Sigmoid colon (tissue), 4 donors: ENCODE data around the gene SLC30A7.

Experiments used
- CTCF ChIP-seq, 4 experiments: fragments of 450-650 bp in 3 of 4; fragments of 200-600 bp in 1 of 4; IDR thresholded peaks; one replicate each; pipeline ENCODE4 v1.5.1; 2016 to 2019; ENCODE audit warnings: antibody characterized with exemption in 4 of 4, mild to moderate bottlenecking in 3 of 4, moderate library complexity in 2 of 4
- EP300 ChIP-seq, 4 donors: sonication (generic); formaldehyde crosslinking; IDR thresholded peaks; one replicate each; pipeline ENCODE4 v1.6.1; 2017; ENCODE audit warnings: antibody characterized with exemption in 4 of 4
- POLR2A ChIP-seq, 2 donors: fragments of 450-650 bp; IDR thresholded peaks; one replicate each; pipeline ENCODE4 v1.6.1; 2016; ENCODE audit warnings: antibody characterized with exemption in 2 of 2, mild to moderate bottlenecking in 2 of 2, moderate library complexity in 2 of 2
- POLR2AphosphoS5 ChIP-seq, 4 donors: sonication (generic); formaldehyde crosslinking; IDR thresholded peaks; one replicate each; pipeline ENCODE4 v1.6.1; 2017; ENCODE audit warnings: antibody characterized with exemption in 4 of 4

- TF ChIP-seq POLR2AphosphoS5 (IDR thresholded peaks at IDR 0.05) = no peak
- TF ChIP-seq CTCF (IDR thresholded peaks at IDR 0.05) = no peak
- no peak for TF ChIP-seq POLR2A (IDR thresholded peaks at IDR 0.05)
- TF ChIP-seq EP300 (IDR thresholded peaks at IDR 0.05) = no peak
These were observed 54.9 kb downstream of the SLC30A7 start for GRCh38 chr1:100950781-100951180.
